ENCODE results near the gene APOA1.
A peak's percentile ranks its signal among the peaks of the same experiment; 100 is the strongest.

Gene APOA1

DNA sequence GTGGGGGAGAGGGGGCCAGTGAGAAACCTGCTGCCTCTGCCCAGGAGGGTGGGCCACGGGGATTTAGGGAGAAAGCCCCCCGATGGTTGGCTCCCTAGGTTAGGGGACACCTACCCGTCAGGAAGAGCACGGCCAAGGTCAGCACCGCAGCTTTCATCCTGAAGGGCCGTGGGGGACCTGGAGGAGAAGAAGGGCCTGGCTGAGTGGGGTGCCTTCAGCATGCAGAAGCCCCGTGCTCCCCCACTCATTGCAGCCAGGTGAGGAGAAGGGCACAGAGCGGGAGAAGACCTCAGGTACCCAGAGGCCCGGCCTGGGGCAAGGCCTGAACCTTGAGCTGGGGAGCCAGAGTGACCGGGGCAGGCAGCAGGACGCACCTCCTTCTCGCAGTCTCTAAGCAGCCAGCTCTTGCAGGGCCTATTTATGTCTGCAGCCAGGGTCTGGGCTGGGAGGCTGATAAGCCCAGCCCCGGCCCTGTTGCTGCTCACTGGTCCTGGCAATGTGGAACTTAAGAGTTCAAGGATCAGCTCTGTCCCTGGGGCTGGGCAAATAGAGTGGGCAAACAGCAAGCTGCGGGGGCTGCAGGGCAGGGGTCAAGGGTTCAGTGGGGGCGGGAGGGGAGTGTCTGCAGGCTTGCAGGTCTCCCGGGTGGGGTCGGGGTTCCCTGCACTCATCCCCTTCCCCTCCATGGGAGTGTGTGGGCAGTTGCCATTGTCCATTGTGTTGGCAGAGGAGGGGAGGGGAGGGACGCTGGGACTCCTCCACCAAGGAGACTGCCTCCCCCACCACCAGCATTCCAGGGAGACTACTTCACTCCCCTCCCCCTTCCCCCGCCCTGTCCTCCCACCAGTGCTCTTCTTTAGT lies at the start of gene APOA1:
Gene APOA1, minus strand, starts transcription at position 392 of the 861 bp plus-strand sequence. Its CDS starts 235 bp downstream, at position 157.
- no peak for DNase-seq

DNA sequence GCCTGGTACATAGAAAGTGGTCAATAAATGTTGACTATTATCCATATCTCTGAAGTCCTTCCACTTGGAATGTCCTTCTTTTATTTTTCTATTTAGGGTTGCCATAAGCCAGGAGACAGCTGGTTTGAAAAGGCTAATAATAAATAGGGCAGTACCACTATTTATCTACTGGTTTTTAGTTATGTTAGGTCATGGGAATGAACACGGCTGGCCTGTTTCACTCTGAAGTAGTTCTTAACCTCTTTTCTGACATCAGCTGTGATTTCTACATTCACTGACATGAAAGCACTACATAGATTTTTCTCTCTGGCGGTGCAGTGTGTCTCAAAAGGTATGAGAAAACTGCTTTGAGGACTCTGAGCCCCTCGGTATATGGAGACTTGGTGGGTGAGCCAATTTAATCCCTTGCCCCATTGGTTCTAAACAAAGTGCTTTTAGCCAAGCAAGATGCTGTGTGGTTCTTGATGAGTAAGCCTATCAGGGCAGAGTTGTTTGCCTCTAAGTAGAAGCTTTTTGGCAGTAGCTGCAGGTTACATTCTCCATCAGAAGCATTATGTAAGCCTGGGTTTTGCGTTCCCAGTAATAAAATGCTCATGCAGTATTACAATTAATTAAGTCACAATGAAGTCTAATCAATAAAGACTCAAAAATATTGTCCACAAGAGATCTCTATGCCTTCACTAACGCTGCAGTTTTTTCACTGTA lies 48.7 kb upstream of the APOA1 start:
- DNase-seq, result no peak

DNA sequence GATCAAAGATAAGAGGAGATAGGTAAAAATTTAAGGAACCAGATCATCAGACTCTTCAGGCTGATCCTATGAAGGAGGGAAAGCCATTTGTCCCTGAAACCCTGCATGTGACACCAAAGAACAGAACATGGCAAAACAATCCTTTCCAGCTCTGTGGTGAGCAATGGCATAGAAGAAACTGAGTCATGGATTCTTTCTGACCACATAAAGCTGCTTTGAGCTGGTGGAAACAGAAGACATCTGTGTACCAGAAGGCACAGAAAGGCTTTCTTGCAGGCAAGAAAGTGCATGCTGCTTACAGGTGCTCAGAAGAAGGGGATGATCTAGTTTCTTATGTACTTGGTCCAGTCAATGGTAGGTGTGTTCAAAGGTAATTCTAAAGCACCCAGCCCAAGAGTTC lies 45.0 kb upstream of the APOA1 start:
- no peak for DNase-seq

DNA sequence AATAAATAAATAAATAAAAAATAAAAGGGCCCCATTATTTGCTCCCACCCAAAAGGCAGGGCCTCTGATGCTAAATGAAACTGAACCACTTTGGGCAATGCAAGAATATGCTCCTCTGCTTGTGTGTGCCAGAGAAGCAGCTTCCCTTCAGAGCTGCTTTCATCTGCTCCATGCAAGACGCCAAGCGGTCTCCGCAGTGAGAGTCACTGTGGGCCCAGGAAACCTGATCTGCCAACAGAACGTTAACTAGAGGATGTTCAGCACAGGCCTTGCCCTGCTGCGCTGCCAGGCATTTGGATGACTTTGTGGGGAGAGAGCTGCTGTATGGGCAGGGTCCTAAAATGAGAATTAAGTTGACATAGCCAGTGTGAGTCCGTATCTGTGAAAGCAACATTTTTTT lies 43.7 kb upstream of the APOA1 start:
- no peak for DNase-seq

DNA sequence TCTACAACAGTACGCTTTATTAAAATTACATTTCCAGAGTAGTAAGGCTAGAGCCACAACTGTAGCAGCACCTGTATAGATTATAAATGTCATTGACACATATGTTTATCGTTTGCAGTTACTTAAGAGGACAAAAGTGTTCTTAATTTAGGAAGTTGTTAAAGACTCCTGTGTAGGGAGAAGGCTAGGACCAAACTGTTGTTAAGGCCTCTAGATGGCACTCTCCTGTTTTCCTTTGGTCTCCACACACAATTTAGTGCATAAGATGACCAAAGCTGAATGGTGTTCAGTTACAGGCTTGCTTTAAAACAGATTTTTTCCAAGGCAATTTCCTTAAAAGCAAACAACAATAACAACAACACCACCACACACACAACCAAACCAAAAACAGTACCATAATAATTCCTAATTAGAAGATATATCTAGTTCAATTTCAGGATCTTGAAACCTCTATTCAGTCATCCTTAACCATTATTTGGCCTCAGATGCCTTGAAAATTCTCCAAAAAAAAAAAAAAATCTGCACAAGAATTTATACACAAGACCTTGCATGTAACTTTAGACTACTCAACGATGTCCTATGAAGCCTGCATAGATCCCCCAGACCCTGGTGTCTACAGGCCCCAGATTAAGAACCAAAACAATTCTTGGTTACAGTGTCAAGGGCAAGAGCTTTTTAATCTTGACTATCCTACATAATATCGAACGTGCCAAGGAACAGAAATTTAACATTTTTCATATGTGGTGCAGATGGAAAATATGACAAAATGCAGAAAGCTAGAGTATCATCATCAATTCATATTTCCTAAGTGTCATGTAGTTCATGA lies 42.6 kb upstream of the APOA1 start:
- DNase-seq, result peak; percentile 11

DNA sequence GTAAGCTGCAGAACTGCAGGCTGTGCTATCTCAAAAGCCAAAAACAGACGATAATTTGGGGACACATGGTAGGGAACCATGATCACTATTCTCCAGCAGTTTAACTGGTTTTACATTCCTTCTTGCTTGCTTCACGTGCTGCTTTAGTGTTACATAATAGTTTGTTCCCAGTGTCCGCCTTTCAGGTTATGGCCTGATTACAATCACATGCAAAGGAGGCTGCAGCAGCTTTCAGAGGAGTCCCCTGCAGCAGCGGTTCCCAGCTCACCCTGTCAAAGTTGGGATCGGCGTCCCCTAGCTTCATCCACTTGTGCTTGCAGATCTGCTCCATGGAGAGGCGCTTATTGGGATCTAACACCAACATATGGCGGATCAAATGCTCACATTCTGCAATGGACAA lies 39.2 kb upstream of the APOA1 start:
- DNase-seq, result no peak

DNA sequence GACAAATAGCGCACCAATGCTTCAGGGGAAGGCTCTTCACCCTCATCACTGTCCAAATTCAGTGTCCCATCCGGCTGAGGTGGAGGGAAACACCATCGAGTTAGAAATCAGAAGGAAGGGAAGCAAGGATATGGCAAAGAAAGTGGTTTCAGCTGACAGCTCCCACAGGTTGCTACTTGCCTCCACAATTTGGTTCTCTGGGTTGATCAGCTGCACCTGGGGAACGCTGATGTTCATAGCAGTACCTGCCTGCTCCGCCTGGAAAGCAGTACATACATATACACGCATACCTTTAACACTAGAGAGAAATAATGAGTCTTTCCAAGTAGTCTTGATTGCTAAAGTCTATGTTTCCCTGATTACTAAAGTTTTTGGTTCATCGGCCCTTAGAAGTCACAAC lies 37.8 kb upstream of the APOA1 start:
- no peak for DNase-seq

DNA sequence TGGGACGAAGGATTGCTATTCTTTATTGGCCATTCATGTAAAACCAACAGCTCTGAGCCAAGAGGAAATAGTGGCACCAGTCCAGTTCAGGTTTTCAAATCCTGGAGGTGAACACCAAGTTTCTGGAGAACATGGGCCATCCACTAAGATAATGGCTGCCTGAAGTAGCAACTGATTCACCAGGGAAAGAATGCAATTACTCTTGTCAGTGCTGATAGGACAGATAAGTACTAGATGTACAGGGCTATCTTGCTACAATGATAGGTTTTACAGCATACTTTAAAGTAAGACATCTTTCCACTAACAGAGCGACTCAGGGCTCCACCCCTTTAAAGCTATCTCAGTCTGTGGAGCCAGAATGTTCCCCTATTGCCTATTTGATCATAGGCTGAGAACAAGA lies 36.8 kb upstream of the APOA1 start:
- DNase-seq, result no peak

DNA sequence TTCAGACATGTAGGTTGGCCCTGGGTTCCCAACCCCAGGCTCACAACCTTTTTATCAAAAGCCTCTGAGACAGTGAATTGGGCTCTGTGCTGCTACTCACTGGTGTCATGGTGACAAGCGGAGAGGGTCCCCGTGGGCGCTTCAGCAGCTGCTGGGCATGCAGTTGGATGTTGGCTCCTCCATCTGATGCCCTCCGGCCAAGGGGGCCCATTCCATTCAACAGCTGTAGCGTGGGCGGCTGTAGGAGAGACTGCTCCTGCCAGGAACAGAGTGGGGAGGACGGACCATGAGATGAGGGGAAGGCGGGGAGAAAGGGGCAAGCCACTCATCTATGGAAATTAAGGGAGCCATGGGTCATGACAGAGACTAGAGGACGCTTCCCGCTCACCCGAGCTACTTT lies 36.0 kb upstream of the APOA1 start:
- DNase-seq, result no peak

DNA sequence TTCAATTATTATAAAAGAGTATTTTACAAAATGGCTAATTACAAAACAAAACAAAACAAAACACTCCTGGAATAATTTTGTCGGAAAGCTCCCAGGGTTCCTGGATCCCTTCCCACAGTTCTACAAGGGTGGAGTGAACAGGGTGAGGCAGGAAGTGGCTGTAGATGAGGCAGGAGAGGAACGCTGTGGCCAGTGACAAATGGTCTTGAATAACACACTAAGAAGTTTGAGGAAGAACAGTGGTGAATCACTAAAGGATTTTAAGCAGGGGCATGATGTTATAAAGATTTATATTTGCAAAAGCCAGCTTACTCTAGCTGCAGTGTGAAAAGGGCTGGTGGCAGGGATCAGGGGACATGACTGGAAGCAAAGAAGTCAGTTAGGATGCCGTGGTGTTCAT lies 33.8 kb upstream of the APOA1 start:
- no peak for DNase-seq

DNA sequence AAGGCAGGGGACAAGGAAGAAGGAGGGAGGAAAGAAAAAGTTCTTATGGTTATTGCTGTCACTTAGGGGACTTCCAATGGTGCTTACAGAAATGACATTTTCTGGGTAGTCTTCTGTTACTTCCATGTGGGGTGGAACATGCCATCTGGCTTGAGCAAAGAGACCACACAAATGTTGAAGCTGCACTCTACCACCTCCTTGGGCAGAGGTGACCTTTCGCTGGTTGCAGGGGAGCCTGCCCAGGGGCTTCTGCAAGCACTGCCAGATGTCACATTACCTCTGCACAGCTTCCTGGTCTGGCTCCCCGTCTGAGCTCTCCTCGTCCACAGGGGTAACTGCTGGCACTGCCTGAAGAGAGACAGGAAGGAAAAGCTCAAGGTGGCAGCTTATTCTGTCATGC lies 32.6 kb upstream of the APOA1 start:
- DNase-seq, result no peak

DNA sequence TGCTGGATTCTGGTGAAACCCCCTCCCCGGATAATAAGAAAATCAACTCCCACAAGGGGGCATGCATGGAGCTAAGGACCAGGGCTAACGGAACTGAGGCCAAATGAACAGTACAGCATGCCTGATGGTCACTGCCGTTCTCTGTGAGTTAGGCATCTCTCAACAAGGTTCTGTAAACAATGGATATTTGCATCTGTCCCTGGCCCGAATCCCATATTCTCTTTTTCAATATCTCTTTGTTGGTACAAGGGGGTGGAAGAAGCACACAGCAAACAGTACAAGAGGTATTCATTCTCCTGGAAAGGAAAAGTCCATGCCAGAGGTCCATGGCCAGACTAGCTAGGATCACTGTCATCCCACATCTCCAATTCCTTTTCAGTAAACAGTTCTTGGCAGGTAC lies 32.2 kb upstream of the APOA1 start:
- DNase-seq, result no peak

DNA sequence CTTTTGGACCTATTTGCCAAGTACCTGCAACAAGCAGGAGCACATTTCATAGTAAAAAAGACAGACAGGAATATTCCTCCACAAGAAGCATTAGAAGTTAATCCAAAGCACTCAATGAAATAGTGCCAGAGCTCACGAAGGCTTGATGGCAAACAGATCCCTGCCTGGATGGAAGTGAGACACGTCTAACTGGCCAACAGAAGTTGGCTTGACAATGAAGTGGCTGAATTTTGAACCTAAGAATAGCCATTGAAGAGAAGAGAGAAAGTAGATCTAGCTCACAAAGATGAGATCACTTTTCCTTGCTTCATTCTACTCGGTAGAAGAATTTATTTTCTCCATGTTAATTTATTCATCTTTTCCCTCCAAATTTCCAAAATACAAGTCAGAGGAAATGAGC lies 30.6 kb upstream of the APOA1 start:
- no peak for DNase-seq

DNA sequence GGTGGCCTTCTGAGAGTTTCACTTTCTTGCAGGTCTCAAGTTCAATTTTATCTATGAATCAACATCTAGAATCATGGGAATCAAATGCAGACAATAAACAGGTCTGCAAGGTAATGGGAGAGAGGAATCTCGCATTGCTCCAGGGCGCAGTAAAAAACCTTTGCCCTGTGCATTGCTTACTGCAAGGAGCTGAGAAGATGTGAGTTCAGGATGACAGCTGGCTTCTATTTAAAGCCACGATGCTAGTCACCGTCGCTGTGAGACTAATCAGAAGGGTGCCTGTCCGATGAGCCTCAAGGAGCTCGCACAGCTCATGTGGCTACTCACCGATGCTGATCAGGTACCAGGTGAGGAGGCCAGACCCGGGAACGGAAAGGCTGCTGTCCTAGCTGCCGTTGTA lies 30.2 kb upstream of the APOA1 start:
- no peak for DNase-seq

DNA sequence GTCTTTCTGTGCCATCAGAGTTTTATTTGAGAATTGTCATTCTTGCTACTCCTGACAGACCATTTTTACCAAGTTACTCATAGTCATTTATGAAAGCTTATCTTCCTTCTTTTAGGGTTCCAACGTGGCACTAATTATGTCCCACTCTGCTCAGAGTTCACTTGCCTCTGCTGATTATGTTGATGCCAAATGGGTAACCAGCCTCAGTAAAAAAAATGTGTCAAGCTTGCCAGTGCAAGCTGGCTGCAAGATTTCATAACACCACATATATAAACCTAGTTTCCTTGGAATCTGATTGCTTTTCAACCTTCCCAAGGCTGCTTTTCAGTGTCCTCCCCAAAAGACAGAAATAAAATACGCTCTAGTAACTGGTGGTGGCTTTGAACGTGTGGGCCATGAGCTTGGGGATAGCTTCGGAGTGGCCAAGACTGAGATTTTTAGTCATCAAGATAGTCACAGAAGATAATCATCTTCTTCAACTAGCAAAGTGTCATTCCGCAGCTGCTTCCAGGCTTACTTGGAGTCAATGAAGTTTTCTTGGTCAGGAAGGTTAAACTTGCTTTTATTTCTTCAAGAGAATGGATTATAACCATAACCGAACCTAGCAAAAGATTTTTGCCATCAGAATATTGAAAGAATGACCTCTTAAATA lies 29.5 kb upstream of the APOA1 start:
- DNase-seq, result no peak

DNA sequence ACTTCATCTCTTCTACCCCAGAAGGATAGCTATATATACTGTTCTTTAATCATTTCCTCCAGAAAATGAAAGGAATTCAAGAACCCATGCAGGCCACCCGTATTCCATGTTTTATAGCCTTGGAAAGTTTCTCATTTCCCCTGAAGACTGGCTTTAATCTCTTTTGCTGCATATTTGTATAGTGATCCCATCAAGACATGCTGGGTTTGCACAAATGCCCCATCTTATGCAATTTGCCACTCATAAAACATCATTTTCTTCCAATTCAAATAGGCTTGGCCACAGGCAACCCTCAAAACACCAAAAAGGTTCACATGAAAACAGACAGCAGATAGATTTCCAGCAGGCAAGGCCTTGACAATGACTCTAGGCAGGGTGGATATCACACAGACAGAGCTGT lies 28.3 kb upstream of the APOA1 start:
- no peak for DNase-seq

DNA sequence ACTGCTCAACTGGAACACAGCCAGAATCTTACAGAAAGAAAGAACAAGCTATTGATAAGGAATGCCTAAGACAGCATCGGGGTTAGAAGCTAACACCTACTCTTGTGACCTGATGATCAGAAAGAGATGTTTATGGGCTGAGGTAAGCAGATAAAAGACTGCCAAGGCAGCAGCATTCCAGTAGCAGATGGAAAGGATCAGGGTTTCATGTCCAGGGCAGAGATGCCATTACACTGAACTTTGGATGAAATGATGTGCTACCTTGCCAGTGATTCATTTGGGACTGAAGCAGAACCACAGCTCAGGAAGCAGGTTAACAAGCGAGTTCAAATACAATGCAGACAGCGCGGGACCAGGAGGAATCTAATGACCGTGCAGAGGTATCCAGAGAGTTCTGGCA lies 27.1 kb upstream of the APOA1 start:
- DNase-seq, result no peak

DNA sequence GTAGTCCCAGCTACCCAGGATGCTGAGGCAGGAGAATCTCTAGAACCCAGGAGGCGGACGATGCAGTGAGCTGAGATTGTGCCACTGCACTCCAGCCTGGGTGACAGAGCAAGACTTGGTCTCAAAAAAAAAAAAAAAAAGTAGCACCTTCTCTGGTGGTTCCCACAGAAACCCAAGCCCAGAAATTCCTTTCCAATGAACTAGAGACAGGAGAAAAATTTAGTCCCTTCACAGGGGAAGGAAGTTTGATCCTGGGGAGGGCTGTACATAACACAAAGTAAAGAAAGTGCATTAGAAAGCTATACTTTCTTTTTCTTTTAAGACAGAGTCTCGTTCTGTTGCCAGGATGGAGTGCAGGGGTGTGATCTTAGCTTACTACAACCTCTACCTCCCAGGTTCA lies 25.5 kb upstream of the APOA1 start:
- DNase-seq, result no peak

DNA sequence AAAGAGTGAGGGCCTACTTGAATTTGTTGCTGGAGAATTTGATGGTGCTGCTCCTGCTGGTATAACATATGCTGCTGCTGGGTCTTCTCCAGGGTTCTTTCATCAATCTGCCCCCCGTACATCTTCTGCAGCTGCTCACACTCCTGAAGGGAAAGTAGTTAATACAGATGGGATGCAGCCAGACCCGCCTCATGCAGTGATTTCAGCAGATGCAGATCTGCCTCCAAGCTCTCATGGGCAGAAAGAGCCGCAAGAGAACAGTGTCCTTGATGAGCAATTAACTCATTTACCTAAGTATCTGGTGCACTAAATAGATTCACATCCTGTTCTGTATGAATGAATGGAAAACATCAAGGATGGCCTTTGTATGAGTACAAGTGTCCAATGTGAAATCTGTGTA lies 24.8 kb upstream of the APOA1 start:
- DNase-seq, result no peak

DNA sequence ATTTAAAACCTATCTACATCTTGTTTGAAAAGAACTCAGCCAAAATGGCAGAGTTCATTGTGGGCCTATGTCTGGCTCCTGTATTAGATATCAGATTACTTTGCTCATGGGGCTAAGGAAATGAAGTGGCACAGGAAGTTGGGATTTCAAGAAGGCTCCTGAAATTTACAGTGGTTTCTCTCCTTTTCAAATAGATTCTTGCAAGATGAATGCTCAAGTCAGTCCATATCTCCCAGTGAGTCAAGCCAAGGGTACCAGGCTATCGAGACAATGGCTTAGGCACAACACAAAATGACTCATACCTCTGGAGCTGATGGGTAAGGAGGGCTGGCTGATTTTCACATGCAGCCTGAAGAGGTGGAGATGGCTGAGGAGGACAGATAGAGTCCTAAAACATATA lies 24.1 kb upstream of the APOA1 start:
- no peak for DNase-seq

DNA sequence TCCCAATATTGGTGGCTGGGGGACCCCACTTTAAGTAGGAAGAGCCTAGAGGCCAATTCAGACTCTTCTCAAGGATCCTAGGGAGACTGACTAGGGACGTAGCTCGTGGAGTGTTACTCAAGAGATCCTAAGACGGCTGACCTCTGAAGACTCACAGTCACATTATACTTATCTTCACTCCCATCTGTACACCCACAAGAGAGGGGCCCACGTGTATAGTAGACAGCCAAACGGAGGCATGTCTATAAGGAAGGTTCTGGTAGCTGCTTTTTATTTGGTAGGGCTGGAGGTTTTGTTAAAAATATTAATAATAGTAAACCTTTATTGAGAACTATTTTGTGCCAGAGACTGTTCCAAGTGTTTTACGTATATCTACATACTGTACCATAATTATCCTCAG lies 22.9 kb upstream of the APOA1 start:
- DNase-seq, result no peak

DNA sequence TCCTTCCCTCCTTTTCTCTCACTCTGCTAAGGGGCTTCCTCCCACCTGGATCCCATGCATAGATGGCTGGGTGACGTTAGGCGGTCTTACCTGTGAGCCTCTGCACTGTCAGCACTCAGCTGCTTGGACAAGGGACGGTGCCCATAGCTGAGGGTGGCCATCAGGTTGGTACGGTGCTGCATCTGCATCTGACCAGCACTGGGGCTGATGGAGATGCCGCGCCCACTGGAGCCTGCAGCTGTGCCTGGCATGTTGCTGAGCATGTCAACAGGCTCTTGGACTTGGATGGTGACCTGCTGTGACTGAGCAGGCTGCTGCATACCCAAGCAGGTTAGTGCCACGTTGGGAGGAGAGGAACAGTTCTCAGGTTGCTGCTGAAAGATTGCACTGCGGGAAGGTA lies 21.8 kb upstream of the APOA1 start:
- DNase-seq, result no peak

DNA sequence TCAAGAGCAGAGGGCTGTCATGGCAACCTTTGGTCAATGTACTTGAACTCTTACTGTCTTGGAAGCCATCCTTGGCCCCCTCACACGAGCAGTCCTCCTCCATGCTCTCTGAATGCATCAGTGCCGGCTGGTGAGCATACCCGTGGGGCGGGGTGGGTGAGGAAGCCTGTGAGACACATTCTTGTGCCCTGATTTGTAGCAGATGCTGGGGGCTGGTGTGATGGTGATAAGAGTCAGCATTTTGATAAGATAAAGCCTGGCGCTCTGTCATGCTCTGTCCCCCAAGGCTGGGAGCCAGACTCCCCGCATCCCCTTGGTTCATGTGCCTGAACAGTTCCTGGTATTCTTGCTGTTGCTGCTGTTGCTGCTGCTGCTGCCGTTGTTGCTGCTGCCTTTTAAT lies 20.5 kb upstream of the APOA1 start:
- no peak for DNase-seq

All from NCI-H2081 treated with DMSO at 0.1 percent for 48 hours (cell line).